ENCODE measurements around the gene APLP1. TPM values are rescaled to one million over a fixed set of nuclear protein-coding genes. Genes with fewer than 3 reads are reported as not detected.

APLP1 gene
- 10 to 100 TPM in 1 of 2 donors, 1 to 10 TPM in 1; 3.6 to 38.0 TPM for total RNA-seq

DNA sequence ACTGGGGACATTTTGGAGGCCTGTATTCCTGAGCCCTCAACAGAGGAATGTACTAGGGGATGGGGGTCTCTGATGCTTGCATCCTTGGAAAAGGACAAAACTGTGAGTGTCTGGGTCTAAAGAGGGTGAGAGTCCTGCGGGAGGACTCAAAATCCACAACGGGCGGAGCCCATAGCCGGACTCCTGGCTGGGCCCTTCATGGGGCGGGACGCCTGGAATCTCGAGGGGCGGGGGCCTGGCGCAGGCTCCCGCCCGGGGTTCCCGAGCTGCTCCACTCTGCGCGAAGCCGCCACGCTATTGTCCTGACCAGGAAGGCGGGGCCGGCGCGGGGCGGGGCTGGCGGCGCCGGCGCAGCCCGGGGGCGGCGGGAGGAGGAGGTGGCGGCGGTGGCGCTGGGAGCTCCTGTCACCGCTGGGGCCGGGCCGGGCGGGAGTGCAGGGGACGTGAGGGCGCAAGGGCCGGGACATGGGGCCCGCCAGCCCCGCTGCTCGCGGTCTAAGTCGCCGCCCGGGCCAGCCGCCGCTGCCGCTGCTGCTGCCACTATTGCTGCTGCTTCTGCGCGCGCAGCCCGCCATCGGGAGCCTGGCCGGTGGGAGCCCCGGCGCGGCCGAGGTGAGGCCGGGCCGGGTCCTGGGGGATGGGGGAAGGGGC is at the start of gene APLP1:
TSS of gene APLP1 (plus strand) at position 403 of the 651 bp plus-strand sequence. CDS start at position 466, 63 bp downstream.
- Histone ChIP-seq H3K9me3 (no peaks in the 10 kb centered on the region), H3K27me3 (replicated peaks; ENCODE audit: insufficient read depth) (no peaks in the 10 kb centered on the region), H3K4me1 (replicated peaks) (peaks cover 15% of the 10 kb centered on the region), H3K36me3 (no peaks in the 10 kb centered on the region), H3K27ac (no peak within 1 kb of the TSS), H3K4me3 (peak within 1 kb of the TSS; percentile 37 to 48)
- TF ChIP-seq, protein P1, sequence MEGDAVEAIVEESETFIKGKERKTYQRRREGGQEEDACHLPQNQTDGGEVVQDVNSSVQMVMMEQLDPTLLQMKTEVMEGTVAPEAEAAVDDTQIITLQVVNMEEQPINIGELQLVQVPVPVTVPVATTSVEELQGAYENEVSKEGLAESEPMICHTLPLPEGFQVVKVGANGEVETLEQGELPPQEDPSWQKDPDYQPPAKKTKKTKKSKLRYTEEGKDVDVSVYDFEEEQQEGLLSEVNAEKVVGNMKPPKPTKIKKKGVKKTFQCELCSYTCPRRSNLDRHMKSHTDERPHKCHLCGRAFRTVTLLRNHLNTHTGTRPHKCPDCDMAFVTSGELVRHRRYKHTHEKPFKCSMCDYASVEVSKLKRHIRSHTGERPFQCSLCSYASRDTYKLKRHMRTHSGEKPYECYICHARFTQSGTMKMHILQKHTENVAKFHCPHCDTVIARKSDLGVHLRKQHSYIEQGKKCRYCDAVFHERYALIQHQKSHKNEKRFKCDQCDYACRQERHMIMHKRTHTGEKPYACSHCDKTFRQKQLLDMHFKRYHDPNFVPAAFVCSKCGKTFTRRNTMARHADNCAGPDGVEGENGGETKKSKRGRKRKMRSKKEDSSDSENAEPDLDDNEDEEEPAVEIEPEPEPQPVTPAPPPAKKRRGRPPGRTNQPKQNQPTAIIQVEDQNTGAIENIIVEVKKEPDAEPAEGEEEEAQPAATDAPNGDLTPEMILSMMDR (IDR thresholded peaks at IDR 0.05): no peak
- no peak for TF ChIP-seq POLR2AphosphoS5 (IDR thresholded peaks at IDR 0.05)
- TF ChIP-seq POLR2A (IDR thresholded peaks at IDR 0.05): no peak
- intact Hi-C loops (cut with DNase I): no loop called here
- WGBS: 2% methylated on average over 60 of the region's 60 CpGs
- peak; percentile 57 for DNase-seq (ENCODE audit: low spot score)

DNA sequence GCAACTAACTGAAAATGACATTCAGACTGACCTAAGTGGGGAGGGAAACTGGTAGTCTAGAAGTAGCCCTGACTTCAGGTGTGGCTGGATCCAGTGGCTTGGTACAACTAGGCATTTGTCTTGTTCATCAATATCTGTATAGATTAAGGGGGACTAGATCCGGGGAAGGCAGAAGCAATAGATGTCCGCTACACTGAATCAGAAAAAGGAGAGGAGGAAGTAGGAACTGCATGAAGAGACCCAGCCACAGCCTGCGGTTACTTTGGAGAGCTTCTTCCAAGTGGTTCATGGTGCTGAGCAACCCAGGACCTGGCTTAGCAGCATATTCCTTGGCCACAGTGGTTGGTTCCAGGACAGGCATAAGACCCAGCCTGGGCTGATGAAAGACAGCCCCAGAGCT is 45.8 kb upstream of the APLP1 start:
- TF ChIP-seq POLR2A (IDR thresholded peaks at IDR 0.05): no peak
- TF ChIP-seq, protein P1 (IDR thresholded peaks at IDR 0.05): no peak
- no peak for TF ChIP-seq POLR2AphosphoS5 (IDR thresholded peaks at IDR 0.05)
- 69% methylated on average over 3 of the region's 3 CpGs for WGBS
- Histone ChIP-seq H3K9me3 (no peaks in the 10 kb centered on the region), H3K27ac (no peak overlapping the region), H3K36me3 (no peaks in the 10 kb centered on the region), H3K4me3 (no peak overlapping the region), H3K4me1 (replicated peaks) (no peaks in the 10 kb centered on the region), H3K27me3 (replicated peaks; ENCODE audit: insufficient read depth) (no peaks in the 10 kb centered on the region)
- DNase-seq (ENCODE audit: low spot score): no peak
- intact Hi-C loops (cut with DNase I): no loop called here

DNA sequence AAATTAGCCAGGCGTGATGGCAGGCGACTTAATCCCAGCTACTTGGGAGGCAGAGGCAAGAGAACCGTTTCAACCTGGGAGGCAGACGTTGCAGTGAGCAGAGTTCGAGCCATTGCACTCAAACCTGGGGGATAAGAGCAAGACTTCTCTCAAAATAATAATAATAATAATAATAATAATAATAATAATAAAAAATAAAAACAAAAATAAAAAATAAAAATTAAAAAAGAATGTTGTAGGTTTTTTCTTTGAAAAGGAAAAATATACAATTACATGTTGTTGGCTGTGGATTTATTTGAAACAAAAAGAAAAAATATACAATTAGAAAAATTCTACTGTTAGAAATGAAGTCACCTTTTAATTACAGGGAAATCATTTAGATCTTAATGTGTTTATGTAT is 44.2 kb upstream of the APLP1 start:
- Histone ChIP-seq H3K27me3 (replicated peaks; ENCODE audit: insufficient read depth) (no peaks in the 10 kb centered on the region), H3K36me3 (no peaks in the 10 kb centered on the region), H3K9me3 (no peaks in the 10 kb centered on the region), H3K27ac (no peak overlapping the region), H3K4me1 (replicated peaks) (no peaks in the 10 kb centered on the region), H3K4me3 (no peak overlapping the region)
- 94% methylated on average over 5 of the region's 5 CpGs for WGBS
- intact Hi-C loops (cut with DNase I): no loop called here
- TF ChIP-seq POLR2AphosphoS5 (IDR thresholded peaks at IDR 0.05): no peak
- TF ChIP-seq, protein P1 (IDR thresholded peaks at IDR 0.05): no peak
- TF ChIP-seq POLR2A (IDR thresholded peaks at IDR 0.05): no peak
- no peak for DNase-seq (ENCODE audit: low spot score)

DNA sequence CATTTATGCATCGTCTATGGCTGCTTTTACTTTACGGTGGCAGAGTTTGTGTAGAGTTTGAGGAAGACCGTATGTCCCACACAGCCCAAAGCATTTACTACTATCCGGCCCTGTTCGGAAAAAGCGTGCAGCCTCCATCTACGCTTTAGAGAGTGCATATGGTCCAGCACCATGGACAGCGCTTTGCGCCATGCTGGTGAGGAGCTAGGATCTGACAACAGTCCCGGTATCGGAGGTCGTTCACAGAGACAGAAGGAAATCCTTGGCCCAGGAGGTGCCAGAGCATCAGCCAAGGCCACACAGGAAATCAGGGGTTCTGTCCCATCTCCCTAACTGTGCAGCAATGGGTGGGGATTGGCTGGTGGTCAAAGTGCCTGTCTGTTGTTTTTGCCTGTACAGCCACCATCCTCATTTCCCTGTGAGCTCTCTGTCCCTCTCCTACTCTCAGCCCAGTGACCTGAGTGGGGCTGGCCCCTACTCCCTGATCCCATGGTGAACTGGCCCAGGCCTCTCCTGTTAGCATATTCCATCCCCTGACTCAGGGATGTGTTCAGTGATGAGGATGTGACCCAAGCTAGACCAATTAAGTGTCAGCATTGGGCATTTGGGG is 39.6 kb upstream of the APLP1 start:
- Histone ChIP-seq H3K4me1 (replicated peaks) (no peaks in the 10 kb centered on the region), H3K36me3 (no peaks in the 10 kb centered on the region), H3K4me3 (no peak overlapping the region), H3K27ac (no peak overlapping the region), H3K9me3 (no peaks in the 10 kb centered on the region), H3K27me3 (replicated peaks; ENCODE audit: insufficient read depth) (no peaks in the 10 kb centered on the region)
- TF ChIP-seq, protein P1 (IDR thresholded peaks at IDR 0.05): no peak
- TF ChIP-seq POLR2A (IDR thresholded peaks at IDR 0.05) (no peak), POLR2AphosphoS5 (IDR thresholded peaks at IDR 0.05) (no peak)
- intact Hi-C loops (cut with DNase I): no loop called here
- WGBS: 8% methylated on average over 12 of the region's 12 CpGs
- DNase-seq (ENCODE audit: low spot score): peak; percentile 37

DNA sequence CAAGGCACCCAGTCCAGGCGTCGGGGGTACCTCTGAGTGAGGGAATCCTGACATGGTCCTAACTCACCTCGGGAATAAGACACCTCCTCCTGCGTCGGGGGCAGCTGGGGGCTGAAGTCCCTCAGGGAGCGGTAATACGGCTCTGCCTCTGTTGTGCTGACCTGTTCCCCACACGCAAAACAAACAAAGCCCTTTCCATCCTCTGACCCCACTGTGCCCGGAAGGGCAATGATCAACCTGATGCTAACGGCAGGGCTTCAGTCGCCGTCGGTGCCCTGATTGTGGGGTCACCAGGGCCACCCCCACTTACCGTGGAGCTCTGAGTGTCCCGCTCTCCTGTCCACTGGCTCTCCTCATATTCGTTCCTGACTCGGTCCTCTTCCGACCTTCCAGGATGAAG is 37.4 kb upstream of the APLP1 start:
- intact Hi-C loops (cut with DNase I): no loop called here
- TF ChIP-seq POLR2A (IDR thresholded peaks at IDR 0.05): no peak
- TF ChIP-seq, protein P1 (IDR thresholded peaks at IDR 0.05): no peak
- TF ChIP-seq POLR2AphosphoS5 (IDR thresholded peaks at IDR 0.05): no peak
- H3K4me1 ChIP-seq (replicated peaks): no peaks in the 10 kb centered on the region
- no peaks in the 10 kb centered on the region for H3K9me3 ChIP-seq
- 75% methylated on average over 18 of the region's 18 CpGs for WGBS
- DNase-seq (ENCODE audit: low spot score): no peak
- H3K4me3 ChIP-seq: no peak overlapping the region
- no peak overlapping the region for H3K27ac ChIP-seq
- H3K36me3 ChIP-seq: no peaks in the 10 kb centered on the region
- H3K27me3 ChIP-seq (replicated peaks; ENCODE audit: insufficient read depth): no peaks in the 10 kb centered on the region
